ENCODE results near the gene MCC. TPM values are rescaled to one million over a fixed set of nuclear protein-coding genes. Genes with fewer than 3 reads are reported as not detected.

Gene MCC
- total and polyA plus RNA-seq, 2 donors (not counting 1 experiment from before 2014, with no cell fraction given), result 0.09 to 0.32 TPM

DNA sequence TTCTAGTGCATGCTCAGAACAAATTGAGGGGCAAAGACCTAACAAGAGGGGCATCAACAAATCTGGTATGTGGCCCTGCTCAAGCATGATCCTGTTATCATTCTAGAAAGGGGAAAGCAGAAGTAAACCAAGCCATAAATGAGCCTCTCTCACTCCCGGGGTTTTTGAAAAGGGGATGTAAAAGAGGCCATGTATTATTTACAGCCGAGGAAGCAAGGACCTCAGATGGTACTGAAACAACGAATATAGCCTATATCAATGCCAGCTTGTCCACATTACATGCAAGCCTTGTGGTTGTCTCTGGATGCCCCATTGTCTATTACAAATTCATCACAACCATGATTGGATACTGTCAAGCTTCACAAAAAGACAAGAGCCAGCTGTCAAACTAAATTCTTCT, 300.3 kb downstream of the MCC start:
- Histone ChIP-seq H3K27me3 (replicated peaks in 1 of 4; ENCODE audit: control extremely low read depth in 1 of 4, control insufficient read depth in 3 of 4, insufficient read depth in 4 of 4, low read length in 3 of 4) (peaks cover 0 to 4% (median 2%) of the 10 kb centered on the region in 4 experiments), H3K79me2 (ENCODE audit: control insufficient read depth, insufficient read depth, low read length) (no peaks in the 10 kb centered on the region), H3K9ac (ENCODE audit: low read length) (no peak overlapping the region), H3K9me3 (ENCODE audit: control extremely low read depth in 1 of 3, control insufficient read depth in 2 of 3, insufficient read depth in 1 of 3, low read length in 2 of 3) (no peaks in the 10 kb centered on the region), H2AFZ (ENCODE audit: insufficient read depth, low read depth, low read length, poor library complexity, severe bottlenecking) (no peak overlapping the region), H3K4me3 (ENCODE audit: control extremely low read depth in 1 of 5, extremely low read depth in 1 of 5, insufficient read depth in 1 of 5, low read depth in 2 of 5, low read length in 4 of 5) (no peak overlapping the region), H4K20me1 (ENCODE audit: control insufficient read depth, insufficient read depth, low read length, poor library complexity, severe bottlenecking) (no peaks in the 10 kb centered on the region), H3K4me2 (replicated peaks; ENCODE audit: low read depth, low read length, poor library complexity, severe bottlenecking) (no peak overlapping the region), H3K4me1 (ENCODE audit: control insufficient read depth in 2 of 2, insufficient read depth in 2 of 2, low read length in 2 of 2) (no peaks in the 10 kb centered on the region), H3K36me3 (replicated peaks in 1 of 2; ENCODE audit: control extremely low read depth in 1 of 2, control insufficient read depth in 1 of 2, extremely low read depth in 1 of 2, insufficient read depth in 2 of 2, low read length in 1 of 2) (no peaks in the 10 kb centered on the region), H3K27ac (ENCODE audit: low read length in 2 of 2) (no peak overlapping the region)
- TF ChIP-seq, protein P1, sequence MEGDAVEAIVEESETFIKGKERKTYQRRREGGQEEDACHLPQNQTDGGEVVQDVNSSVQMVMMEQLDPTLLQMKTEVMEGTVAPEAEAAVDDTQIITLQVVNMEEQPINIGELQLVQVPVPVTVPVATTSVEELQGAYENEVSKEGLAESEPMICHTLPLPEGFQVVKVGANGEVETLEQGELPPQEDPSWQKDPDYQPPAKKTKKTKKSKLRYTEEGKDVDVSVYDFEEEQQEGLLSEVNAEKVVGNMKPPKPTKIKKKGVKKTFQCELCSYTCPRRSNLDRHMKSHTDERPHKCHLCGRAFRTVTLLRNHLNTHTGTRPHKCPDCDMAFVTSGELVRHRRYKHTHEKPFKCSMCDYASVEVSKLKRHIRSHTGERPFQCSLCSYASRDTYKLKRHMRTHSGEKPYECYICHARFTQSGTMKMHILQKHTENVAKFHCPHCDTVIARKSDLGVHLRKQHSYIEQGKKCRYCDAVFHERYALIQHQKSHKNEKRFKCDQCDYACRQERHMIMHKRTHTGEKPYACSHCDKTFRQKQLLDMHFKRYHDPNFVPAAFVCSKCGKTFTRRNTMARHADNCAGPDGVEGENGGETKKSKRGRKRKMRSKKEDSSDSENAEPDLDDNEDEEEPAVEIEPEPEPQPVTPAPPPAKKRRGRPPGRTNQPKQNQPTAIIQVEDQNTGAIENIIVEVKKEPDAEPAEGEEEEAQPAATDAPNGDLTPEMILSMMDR (IDR thresholded peaks at IDR 0.05), result no peak
- TF ChIP-seq EZH2 (IDR thresholded peaks at IDR 0.05; ENCODE audit: borderline replicate concordance, insufficient read depth, low read depth, low read length, poor library complexity, severe bottlenecking), result no peak
- Mint-ChIP-seq H3K9me3 (ENCODE audit: insufficient read depth) (no peaks in the 10 kb centered on the region), H3K4me3 (no peak overlapping the region), H3K27me3 (peaks cover 18% of the 10 kb centered on the region), H3K4me1 (peaks cover 7% of the 10 kb centered on the region), H3K27ac (no peak overlapping the region)
- ChIA-PET POLR2A (no interaction called here), CTCF (no interaction called here)
- WGBS (ENCODE audit: insufficient coverage), result 0% methylated on average over 2 of the region's 3 CpGs
- ATAC-seq (ENCODE audit: low read depth) (no peak), DNase-seq (no peak)
- intact Hi-C loops (cut with micrococcal nuclease), result no loop called here

DNA sequence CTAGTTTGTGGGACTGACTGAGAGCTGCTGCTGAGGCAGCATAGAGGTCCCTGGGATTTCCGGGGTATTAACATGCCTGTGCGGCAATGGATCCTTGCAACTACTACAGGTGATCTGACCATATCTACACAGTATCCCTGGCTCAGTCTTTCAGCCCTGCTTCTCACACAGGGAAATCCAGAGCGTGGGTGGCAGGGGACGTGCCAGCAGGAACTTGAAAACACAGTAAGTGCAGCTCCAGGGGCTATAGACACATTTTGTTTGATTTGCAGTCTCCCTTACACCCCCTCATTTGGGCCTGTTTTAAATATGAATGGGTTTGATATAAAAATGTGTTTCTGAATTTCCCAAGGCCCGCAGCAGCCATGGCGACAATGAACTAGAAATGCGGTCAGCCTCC, 302.2 kb downstream of the MCC start:
- Histone ChIP-seq H3K27me3 (replicated peaks in 1 of 4; ENCODE audit: control extremely low read depth in 1 of 4, control insufficient read depth in 3 of 4, insufficient read depth in 4 of 4, low read length in 3 of 4) (peaks cover 0 to 4% (median 2%) of the 10 kb centered on the region in 4 experiments), H3K4me2 (replicated peaks; ENCODE audit: low read depth, low read length, poor library complexity, severe bottlenecking) (no peak overlapping the region), H3K9ac (ENCODE audit: low read length) (no peak overlapping the region), H3K36me3 (replicated peaks in 1 of 2; ENCODE audit: control extremely low read depth in 1 of 2, control insufficient read depth in 1 of 2, extremely low read depth in 1 of 2, insufficient read depth in 2 of 2, low read length in 1 of 2) (no peaks in the 10 kb centered on the region), H3K9me3 (ENCODE audit: control extremely low read depth in 1 of 3, control insufficient read depth in 2 of 3, insufficient read depth in 1 of 3, low read length in 2 of 3) (no peaks in the 10 kb centered on the region), H3K27ac (ENCODE audit: low read length in 2 of 2) (no peak overlapping the region), H2AFZ (ENCODE audit: insufficient read depth, low read depth, low read length, poor library complexity, severe bottlenecking) (no peak overlapping the region), H3K79me2 (ENCODE audit: control insufficient read depth, insufficient read depth, low read length) (no peaks in the 10 kb centered on the region), H3K4me1 (ENCODE audit: control insufficient read depth in 2 of 2, insufficient read depth in 2 of 2, low read length in 2 of 2) (no peaks in the 10 kb centered on the region), H4K20me1 (ENCODE audit: control insufficient read depth, insufficient read depth, low read length, poor library complexity, severe bottlenecking) (no peaks in the 10 kb centered on the region), H3K4me3 (ENCODE audit: control extremely low read depth in 1 of 5, extremely low read depth in 1 of 5, insufficient read depth in 1 of 5, low read depth in 2 of 5, low read length in 4 of 5) (no peak overlapping the region)
- H3K4me1 Mint-ChIP-seq, result peaks cover 7% of the 10 kb centered on the region
- peaks cover 22% of the 10 kb centered on the region for H3K27me3 Mint-ChIP-seq
- ChIA-PET POLR2A (no interaction called here), CTCF (no interaction called here)
- no peak overlapping the region for H3K4me3 Mint-ChIP-seq
- ATAC-seq (ENCODE audit: low read depth) (no peak), DNase-seq (no peak)
- intact Hi-C loops (cut with micrococcal nuclease), result no loop called here
- H3K9me3 Mint-ChIP-seq (ENCODE audit: insufficient read depth), result no peaks in the 10 kb centered on the region
- TF ChIP-seq EZH2 (IDR thresholded peaks at IDR 0.05; ENCODE audit: borderline replicate concordance, insufficient read depth, low read depth, low read length, poor library complexity, severe bottlenecking), result no peak
- TF ChIP-seq, protein P1 (IDR thresholded peaks at IDR 0.05), result no peak
- 97% methylated on average over 5 of the region's 7 CpGs for WGBS (ENCODE audit: insufficient coverage)
- no peak overlapping the region for H3K27ac Mint-ChIP-seq

All from B cell (primary cell).